Adipocyte (in vitro differentiated cells): Measurements from ENCODE around the gene CCDC40.
A peak's percentile ranks its signal among the peaks of the same experiment; 100 is the strongest.

Experiments
- DNase-seq: peaks from one replicate; pipeline ENCODE4 v3.0.0-alpha.2; 2015; ENCODE audit warnings: low read depth
- H3K27me3 ChIP-seq: replicated peaks from 2 replicates; pipeline ENCODE4 v1.7.0; 2013; ENCODE audit warnings: mild to moderate bottlenecking, low read length, moderate library complexity; ENCODE audit not compliant: control insufficient read depth, insufficient read depth
- H3K36me3 ChIP-seq: 2 replicates; pipeline ENCODE4 v1.7.0; 2013; ENCODE audit warnings: low read length, mild to moderate bottlenecking, moderate library complexity; ENCODE audit not compliant: control insufficient read depth, insufficient read depth, severe bottlenecking
- H3K4me1 ChIP-seq: 2 replicates; pipeline ENCODE4 v1.7.0; 2013; ENCODE audit warnings: mild to moderate bottlenecking, low read length, moderate library complexity; ENCODE audit not compliant: control insufficient read depth, insufficient read depth
- H3K4me3 ChIP-seq: 2 replicates; pipeline ENCODE4 v1.7.0; 2013; ENCODE audit warnings: mild to moderate bottlenecking, low read length, moderate library complexity
- H3K9ac ChIP-seq: 2 replicates; pipeline ENCODE4 v1.7.0; 2013; ENCODE audit warnings: mild to moderate bottlenecking, low read length, moderate library complexity
- H3K9me3 ChIP-seq: 2 replicates; pipeline ENCODE4 v1.7.0; 2013; ENCODE audit warnings: mild to moderate bottlenecking, low read length, moderate library complexity; ENCODE audit not compliant: control insufficient read depth

The CCDC40 gene

GRCh38 chr17:80116921-80117380 lies 80.5 kb downstream of the CCDC40 start:
- no peaks in the 10 kb centered on the region for H3K4me1 ChIP-seq
- no peaks in the 10 kb centered on the region for H3K27me3 ChIP-seq
- peaks cover 6% of the 10 kb centered on the region for H3K36me3 ChIP-seq
- no peaks in the 10 kb centered on the region for H3K9me3 ChIP-seq
- H3K9ac ChIP-seq, result no peak overlapping the region
- no peak for DNase-seq
- no peak overlapping the region for H3K4me3 ChIP-seq

- Histone ChIP-seq H3K4me3 (no peak overlapping the region), H3K9me3 (no peaks in the 10 kb centered on the region), H3K27me3 (no peaks in the 10 kb centered on the region), H3K9ac (no peak overlapping the region), H3K4me1 (no peaks in the 10 kb centered on the region), H3K36me3 (peaks cover 6% of the 10 kb centered on the region)
- no peak for DNase-seq
Observed at GRCh38 chr17:80117491-80118401, 81.3 kb downstream of the CCDC40 start.

GRCh38 chr17:80118601-80119270 lies 82.3 kb downstream of the CCDC40 start:
- Histone ChIP-seq H3K9ac (no peak overlapping the region), H3K4me3 (no peak overlapping the region), H3K9me3 (no peaks in the 10 kb centered on the region), H3K27me3 (no peaks in the 10 kb centered on the region), H3K36me3 (peaks cover 6% of the 10 kb centered on the region), H3K4me1 (no peaks in the 10 kb centered on the region)
- no peak for DNase-seq

DNA sequence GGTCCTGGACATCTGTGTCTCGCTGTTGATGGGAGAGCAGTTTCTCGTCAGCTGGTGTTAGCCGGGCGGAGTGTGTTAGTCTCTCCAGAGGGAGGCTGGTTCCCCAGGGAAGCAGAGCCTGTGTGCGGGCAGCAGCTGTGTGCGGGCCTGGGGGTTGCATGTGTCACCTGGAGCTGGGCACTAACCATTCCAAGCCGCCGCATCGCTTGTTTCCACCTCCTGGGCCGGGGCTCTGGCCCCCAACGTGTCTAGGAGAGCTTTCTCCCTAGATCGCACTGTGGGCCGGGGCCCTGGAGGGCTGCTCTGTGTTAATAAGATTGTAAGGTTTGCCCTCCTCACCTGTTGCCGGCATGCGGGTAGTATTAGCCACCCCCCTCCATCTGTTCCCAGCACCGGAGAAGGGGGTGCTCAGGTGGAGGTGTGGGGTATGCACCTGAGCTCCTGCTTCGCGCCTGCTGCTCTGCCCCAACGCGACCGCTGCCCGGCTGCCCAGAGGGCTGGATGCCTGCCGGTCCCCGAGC lies 82.9 kb downstream of the CCDC40 start:
- Histone ChIP-seq H3K27me3 (no peaks in the 10 kb centered on the region), H3K9me3 (no peaks in the 10 kb centered on the region), H3K4me1 (no peaks in the 10 kb centered on the region), H3K9ac (no peak overlapping the region), H3K36me3 (peaks cover 6% of the 10 kb centered on the region), H3K4me3 (no peak overlapping the region)
- no peak for DNase-seq

- DNase-seq, result no peak
- H3K36me3 ChIP-seq, result peaks cover 6% of the 10 kb centered on the region
- H3K9ac ChIP-seq, result no peak overlapping the region
- H3K9me3 ChIP-seq, result no peaks in the 10 kb centered on the region
- no peaks in the 10 kb centered on the region for H3K27me3 ChIP-seq
- H3K4me1 ChIP-seq, result no peaks in the 10 kb centered on the region
- H3K4me3 ChIP-seq, result no peak overlapping the region
Observed at GRCh38 chr17:80119839-80120238, 83.4 kb downstream of the CCDC40 start.

DNA sequence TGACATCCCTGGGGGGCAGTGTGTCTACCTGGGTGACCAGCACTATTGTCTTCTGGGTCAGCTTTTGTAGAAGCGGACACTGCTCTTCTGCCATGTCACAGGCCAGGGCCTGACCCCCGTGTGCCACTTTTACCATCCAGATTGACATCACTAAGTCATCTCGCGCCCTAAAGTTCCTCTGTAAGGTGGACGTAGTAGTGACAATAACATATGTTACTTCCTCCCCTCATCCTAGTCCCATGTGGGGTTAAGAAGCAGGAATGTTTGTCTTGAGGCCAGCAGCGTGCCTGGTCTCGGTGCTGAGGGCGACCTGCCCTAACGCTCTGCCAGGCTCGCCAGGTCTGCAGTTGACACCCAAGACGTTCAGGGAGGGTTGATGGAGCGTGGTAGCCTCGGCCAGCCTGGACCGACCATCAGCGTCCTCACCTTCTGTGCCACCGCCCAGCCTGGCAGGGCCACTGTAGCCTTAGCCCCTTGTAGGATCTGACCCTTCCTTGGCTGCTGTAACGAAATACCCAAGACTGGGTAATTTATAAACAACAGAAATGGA lies 85.7 kb downstream of the CCDC40 start:
- no peak for DNase-seq

DNA sequence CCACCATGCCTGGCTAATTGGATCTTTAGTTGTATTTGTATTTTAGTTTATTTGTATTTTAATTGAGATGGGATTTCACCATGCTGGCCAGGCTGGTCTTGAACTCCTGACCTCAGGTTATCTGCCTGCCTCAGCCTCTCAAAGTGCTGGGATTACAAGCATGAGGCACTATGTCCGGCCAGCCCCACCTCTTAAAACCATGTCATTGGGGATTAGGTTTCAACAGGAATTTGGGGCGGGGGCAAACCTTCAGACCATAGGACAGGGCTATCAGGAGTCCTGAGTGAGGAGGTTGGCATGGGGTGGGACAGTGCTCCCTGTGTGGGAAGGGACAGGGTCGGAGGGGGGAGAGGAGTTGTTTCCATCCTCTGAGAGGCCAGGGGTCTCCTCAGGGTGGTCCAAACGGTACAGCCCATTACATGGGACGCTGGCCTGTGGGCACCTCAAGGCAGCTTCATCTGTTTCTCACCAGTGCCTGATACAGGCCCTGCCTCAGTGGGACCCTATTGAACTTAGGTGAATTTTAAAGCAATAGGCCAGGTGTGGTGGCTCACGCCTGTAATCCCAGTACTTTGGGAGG lies 86.6 kb downstream of the CCDC40 start:
- Histone ChIP-seq H3K4me1 (peaks cover 11% of the 10 kb centered on the region), H3K27me3 (no peaks in the 10 kb centered on the region), H3K36me3 (peaks cover 6% of the 10 kb centered on the region), H3K9ac (no peak overlapping the region), H3K4me3 (no peak overlapping the region), H3K9me3 (no peaks in the 10 kb centered on the region)
- DNase-seq, result no peak

More for the DNA sequence above, 85.7 kb downstream of the CCDC40 start:
- no peaks in the 10 kb centered on the region for H3K27me3 ChIP-seq
- H3K9me3 ChIP-seq, result no peaks in the 10 kb centered on the region
- peaks cover 6% of the 10 kb centered on the region for H3K36me3 ChIP-seq
- H3K4me1 ChIP-seq, result peaks cover 11% of the 10 kb centered on the region
- no peak overlapping the region for H3K9ac ChIP-seq
- no peak overlapping the region for H3K4me3 ChIP-seq

GRCh38 chr17:80123791-80124190 lies 87.3 kb downstream of the CCDC40 start:
- peak; percentile 31 for DNase-seq
- Histone ChIP-seq H3K9ac (no peak overlapping the region), H3K36me3 (peaks cover 5% of the 10 kb centered on the region), H3K27me3 (no peaks in the 10 kb centered on the region), H3K4me1 (peaks cover 11% of the 10 kb centered on the region), H3K9me3 (no peaks in the 10 kb centered on the region), H3K4me3 (no peak overlapping the region)

GRCh38 chr17:80124351-80124981 lies 88.0 kb downstream of the CCDC40 start:
- Histone ChIP-seq H3K36me3 (no peaks in the 10 kb centered on the region), H3K9me3 (no peaks in the 10 kb centered on the region), H3K4me1 (peaks cover 11% of the 10 kb centered on the region), H3K9ac (no peak overlapping the region), H3K27me3 (no peaks in the 10 kb centered on the region), H3K4me3 (no peak overlapping the region)
- peak; percentile 43 for DNase-seq

- no peaks in the 10 kb centered on the region for H3K9me3 ChIP-seq
Observed at GRCh38 chr17:80125656-80126448, 89.4 kb downstream of the CCDC40 start.

More at GRCh38 chr17:80125656-80126448, 89.4 kb downstream of the CCDC40 start:
- no peaks in the 10 kb centered on the region for H3K36me3 ChIP-seq
- DNase-seq, result peak; percentile 83
- no peak overlapping the region for H3K9ac ChIP-seq
- H3K27me3 ChIP-seq, result no peaks in the 10 kb centered on the region
- H3K4me1 ChIP-seq, result peaks cover 11% of the 10 kb centered on the region
- H3K4me3 ChIP-seq, result no peak overlapping the region
